Measurements from ENCODE around the gene MED31. TPM values are rescaled to one million over a fixed set of nuclear protein-coding genes. Genes with fewer than 3 reads are reported as not detected.
"Not testable (repeated sequence)": the region's sequence is repeated elsewhere in the genome, so short reads cannot be mapped to it uniquely, and the experiment has no call there.

The MED31 gene
- total and polyA plus RNA-seq, 2 donors from 2014 or later: 15.9 to 21.0 TPM

DNA sequence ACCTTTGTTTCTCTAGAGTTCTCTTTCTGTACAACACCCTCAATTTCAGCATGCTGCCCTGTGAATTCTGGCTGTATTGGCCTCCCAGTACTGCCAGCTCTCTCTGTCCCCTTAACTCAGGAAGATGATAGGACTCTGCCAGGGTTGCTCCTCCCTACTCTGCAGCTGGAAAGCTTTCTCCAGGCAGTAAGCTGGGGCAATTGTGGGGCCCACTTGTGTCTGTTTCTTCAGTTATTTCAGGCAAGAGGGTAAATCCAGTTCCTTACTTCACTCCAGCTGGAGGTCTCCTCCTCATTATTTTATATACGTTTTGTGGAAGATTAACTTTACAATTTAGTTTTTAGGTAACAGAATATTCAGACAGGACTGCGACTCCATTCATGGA lies 10.1 kb upstream of the MED31 start:
- intact Hi-C loops (cut with DNase I): no loop called here
- Histone ChIP-seq H3K27ac (ENCODE audit: low read depth in 2 of 2, low read length in 2 of 2) (no peak overlapping the region), H3K9me3 (ENCODE audit: control insufficient read depth in 2 of 3, insufficient read depth in 1 of 3, low read length in 3 of 3) (no peaks in the 10 kb centered on the region), H3K27me3 (ENCODE audit: control insufficient read depth, insufficient read depth, low read length) (no peaks in the 10 kb centered on the region), H3K36me3 (ENCODE audit: control insufficient read depth in 2 of 3, insufficient read depth in 3 of 3, low read length in 3 of 3) (no peaks in the 10 kb centered on the region), H3K4me1 (ENCODE audit: control insufficient read depth in 2 of 3, insufficient read depth in 2 of 3, low read depth in 1 of 3, low read length in 3 of 3) (no peaks in the 10 kb centered on the region), H3K9ac (ENCODE audit: low read length in 3 of 3) (no peak overlapping the region), H3K4me3 (ENCODE audit: low read length in 3 of 3) (no peak overlapping the region)
- FAIRE-seq (no peak), DNase-seq (no peak)
- TF ChIP-seq, protein P1, sequence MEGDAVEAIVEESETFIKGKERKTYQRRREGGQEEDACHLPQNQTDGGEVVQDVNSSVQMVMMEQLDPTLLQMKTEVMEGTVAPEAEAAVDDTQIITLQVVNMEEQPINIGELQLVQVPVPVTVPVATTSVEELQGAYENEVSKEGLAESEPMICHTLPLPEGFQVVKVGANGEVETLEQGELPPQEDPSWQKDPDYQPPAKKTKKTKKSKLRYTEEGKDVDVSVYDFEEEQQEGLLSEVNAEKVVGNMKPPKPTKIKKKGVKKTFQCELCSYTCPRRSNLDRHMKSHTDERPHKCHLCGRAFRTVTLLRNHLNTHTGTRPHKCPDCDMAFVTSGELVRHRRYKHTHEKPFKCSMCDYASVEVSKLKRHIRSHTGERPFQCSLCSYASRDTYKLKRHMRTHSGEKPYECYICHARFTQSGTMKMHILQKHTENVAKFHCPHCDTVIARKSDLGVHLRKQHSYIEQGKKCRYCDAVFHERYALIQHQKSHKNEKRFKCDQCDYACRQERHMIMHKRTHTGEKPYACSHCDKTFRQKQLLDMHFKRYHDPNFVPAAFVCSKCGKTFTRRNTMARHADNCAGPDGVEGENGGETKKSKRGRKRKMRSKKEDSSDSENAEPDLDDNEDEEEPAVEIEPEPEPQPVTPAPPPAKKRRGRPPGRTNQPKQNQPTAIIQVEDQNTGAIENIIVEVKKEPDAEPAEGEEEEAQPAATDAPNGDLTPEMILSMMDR (IDR thresholded peaks at IDR 0.05; ENCODE audit: borderline replicate concordance, extremely low read depth, insufficient read depth): no peak

DNA sequence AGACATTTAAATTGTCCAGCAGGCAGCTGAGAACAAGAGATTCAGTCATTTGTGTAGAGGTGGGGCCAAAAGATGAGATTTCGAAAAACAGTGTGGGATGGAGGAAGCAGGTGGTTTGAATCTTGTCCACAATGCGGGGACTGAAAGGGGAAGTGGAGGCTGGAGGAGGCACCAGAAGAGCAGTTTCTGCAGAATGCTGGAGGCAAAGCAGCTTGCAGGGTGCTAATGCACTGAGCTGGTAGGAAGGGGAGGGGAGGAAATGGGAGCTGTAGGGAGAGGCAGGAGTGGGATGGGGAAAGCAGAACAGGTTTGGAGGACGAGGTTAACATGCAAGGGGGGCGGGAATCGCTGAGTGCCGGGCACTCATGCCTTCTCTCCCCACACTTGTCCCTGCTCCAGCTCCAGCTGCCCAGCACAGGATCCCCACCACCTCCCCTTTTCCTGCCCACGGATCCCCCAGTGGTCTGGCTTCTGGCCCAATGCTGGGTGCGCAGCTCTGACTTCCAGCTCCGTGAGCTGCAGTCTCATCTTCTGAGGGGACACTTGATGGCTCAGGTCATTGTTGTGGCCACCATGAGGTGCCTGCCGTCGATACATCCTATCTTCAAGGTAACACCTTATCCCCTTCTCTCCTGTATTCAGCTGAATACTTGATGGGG lies 9.5 kb upstream of the MED31 start:
- TF ChIP-seq, protein P1 (IDR thresholded peaks at IDR 0.05; ENCODE audit: borderline replicate concordance, extremely low read depth, insufficient read depth): no peak
- H3K4me1 ChIP-seq (ENCODE audit: control insufficient read depth in 2 of 3, insufficient read depth in 2 of 3, low read depth in 1 of 3, low read length in 3 of 3): no peaks in the 10 kb centered on the region
- no peak overlapping the region for H3K4me3 ChIP-seq (ENCODE audit: low read length in 3 of 3)
- no peaks in the 10 kb centered on the region for H3K36me3 ChIP-seq (ENCODE audit: control insufficient read depth in 2 of 3, insufficient read depth in 3 of 3, low read length in 3 of 3)
- H3K27ac ChIP-seq (ENCODE audit: low read depth in 2 of 2, low read length in 2 of 2): no peak overlapping the region
- H3K9me3 ChIP-seq (ENCODE audit: control insufficient read depth in 2 of 3, insufficient read depth in 1 of 3, low read length in 3 of 3): no peaks in the 10 kb centered on the region
- FAIRE-seq (no peak), DNase-seq (no peak)
- intact Hi-C loops (cut with DNase I): no loop called here
- no peaks in the 10 kb centered on the region for H3K27me3 ChIP-seq (ENCODE audit: control insufficient read depth, insufficient read depth, low read length)
- H3K9ac ChIP-seq (ENCODE audit: low read length in 3 of 3): no peak overlapping the region

DNA sequence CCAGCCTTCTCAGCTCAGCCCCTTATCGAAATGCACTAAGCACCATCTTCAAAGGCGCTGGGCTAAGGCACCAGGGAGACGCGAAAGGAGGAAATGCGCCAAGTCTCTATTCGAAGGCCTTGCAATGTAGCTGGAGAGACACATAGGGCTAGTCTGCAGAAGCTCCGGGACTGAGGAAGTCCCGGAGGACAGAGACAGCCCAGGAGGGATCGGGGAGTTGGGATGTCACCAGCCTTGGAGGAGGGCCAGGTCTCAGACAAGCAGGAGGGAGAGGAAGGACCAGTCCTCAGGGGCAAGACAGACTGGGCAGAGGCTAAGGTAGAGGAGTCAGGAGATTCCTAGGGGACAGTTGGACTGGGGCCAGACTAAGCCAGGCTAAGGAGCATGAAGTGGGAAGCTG lies 8.7 kb upstream of the MED31 start:
- Histone ChIP-seq H3K4me1 (ENCODE audit: control insufficient read depth in 2 of 3, insufficient read depth in 2 of 3, low read depth in 1 of 3, low read length in 3 of 3) (peaks cover 0 to 3% (median 3%) of the 10 kb centered on the region in 3 donors), H3K27ac (ENCODE audit: low read depth in 2 of 2, low read length in 2 of 2) (no peak overlapping the region), H3K9me3 (ENCODE audit: control insufficient read depth in 2 of 3, insufficient read depth in 1 of 3, low read length in 3 of 3) (no peaks in the 10 kb centered on the region), H3K9ac (ENCODE audit: low read length in 3 of 3) (no peak overlapping the region), H3K4me3 (ENCODE audit: low read length in 3 of 3) (no peak overlapping the region), H3K27me3 (ENCODE audit: control insufficient read depth, insufficient read depth, low read length) (peaks cover 2% of the 10 kb centered on the region), H3K36me3 (ENCODE audit: control insufficient read depth in 2 of 3, insufficient read depth in 3 of 3, low read length in 3 of 3) (no peaks in the 10 kb centered on the region)
- DNase-seq (no peak), FAIRE-seq (no peak)
- TF ChIP-seq, protein P1 (IDR thresholded peaks at IDR 0.05; ENCODE audit: borderline replicate concordance, extremely low read depth, insufficient read depth): no peak
- intact Hi-C loops (cut with DNase I): no loop called here

DNA sequence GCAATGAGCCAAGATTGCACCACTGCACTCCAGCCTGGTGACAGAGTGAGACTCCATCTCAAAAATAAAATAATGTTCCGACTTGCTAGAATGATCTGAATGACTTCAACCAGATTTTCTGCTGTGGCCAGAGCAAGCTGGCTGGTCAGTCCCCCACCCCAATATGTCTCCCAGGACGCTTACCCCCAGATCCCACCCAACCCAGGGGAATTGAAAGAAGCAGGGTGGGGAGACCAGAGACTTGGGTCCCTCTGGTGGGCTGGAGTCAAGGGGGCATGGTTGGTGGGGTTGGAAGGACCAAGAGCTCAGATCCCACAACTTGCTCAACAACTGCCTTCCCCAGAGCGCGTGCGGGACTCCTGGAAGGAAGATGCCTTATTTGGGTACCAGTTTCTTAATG lies 7.0 kb upstream of the MED31 start:
- H3K9me3 ChIP-seq (ENCODE audit: control insufficient read depth in 2 of 3, insufficient read depth in 1 of 3, low read length in 3 of 3); H3K4me1 ChIP-seq (ENCODE audit: control insufficient read depth in 2 of 3, insufficient read depth in 2 of 3, low read depth in 1 of 3, low read length in 3 of 3); intact Hi-C loops (cut with DNase I); DNase-seq; FAIRE-seq; H3K27me3 ChIP-seq (ENCODE audit: control insufficient read depth, insufficient read depth, low read length); H3K9ac ChIP-seq (ENCODE audit: low read length in 3 of 3); H3K4me3 ChIP-seq (ENCODE audit: low read length in 3 of 3); H3K27ac ChIP-seq (ENCODE audit: low read depth in 2 of 2, low read length in 2 of 2); H3K36me3 ChIP-seq (ENCODE audit: control insufficient read depth in 2 of 3, insufficient read depth in 3 of 3, low read length in 3 of 3): not testable (repeated sequence)

Data from kidney (tissue), 14 donors.